Measurements from ENCODE around the gene INTS11. TPM values are rescaled to one million over a fixed set of nuclear protein-coding genes. Genes with fewer than 3 reads are reported as not detected.

The INTS11 gene
- polyA plus RNA-seq, 2 of the 4 experiments (the other 2 are of a cell fraction) = 41.9 to 62.9 TPM

DNA sequence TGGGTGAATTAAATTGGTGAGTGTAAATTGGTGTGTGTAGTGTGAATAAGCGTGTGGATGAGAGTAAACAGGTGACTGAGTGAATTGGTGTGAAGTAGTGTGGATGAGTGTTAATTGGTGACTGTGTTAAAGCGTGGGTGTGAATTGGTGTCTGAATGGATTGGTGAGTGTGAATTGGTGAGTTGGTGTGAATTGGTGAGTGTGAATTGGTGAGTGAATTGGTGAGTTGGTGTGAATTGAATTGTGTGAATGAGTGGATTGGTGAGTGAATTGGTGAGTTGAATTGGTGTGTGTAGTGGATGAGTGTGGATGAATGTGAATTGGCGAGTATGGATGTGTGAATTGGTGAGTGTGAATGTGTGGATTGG, 42.2 kb upstream of the INTS11 start:
- Histone ChIP-seq H3K4me3 (no peak overlapping the region), H3K27ac (no peak overlapping the region), H3K4me1 (no peaks in the 10 kb centered on the region), H3K4me2 (no peak overlapping the region), H3K9me3 (no peaks in the 10 kb centered on the region)
- no peak for TF ChIP-seq BHLHE40 (IDR thresholded peaks at IDR 0.05; ENCODE audit: low read depth, low read length)
- TF ChIP-seq, protein P1, sequence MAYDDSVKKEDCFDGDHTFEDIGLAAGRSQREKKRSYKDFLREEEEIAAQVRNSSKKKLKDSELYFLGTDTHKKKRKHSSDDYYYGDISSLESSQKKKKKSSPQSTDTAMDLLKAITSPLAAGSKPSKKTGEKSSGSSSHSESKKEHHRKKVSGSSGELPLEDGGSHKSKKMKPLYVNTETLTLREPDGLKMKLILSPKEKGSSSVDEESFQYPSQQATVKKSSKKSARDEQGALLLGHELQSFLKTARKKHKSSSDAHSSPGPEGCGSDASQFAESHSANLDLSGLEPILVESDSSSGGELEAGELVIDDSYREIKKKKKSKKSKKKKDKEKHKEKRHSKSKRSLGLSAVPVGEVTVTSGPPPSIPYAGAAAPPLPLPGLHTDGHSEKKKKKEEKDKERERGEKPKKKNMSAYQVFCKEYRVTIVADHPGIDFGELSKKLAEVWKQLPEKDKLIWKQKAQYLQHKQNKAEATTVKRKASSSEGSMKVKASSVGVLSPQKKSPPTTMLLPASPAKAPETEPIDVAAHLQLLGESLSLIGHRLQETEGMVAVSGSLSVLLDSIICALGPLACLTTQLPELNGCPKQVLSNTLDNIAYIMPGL (CRISPR knock-in tag; IDR thresholded peaks at IDR 0.05; ENCODE audit: borderline replicate concordance) = no peak
- TF ChIP-seq HOXA7 (CRISPR knock-in tag; IDR thresholded peaks at IDR 0.05) = no peak
- no peak for TF ChIP-seq HOXB5 (CRISPR knock-in tag; IDR thresholded peaks at IDR 0.05)
- no peak for TF ChIP-seq MYC (IDR thresholded peaks at IDR 0.05; ENCODE audit: borderline replicate concordance, low read length)
- POLR2A ChIA-PET = no interaction called here
- WGBS (ENCODE audit: missing lambda C conversion rate) = 83% methylated on average over 3 of the region's 3 CpGs
- CTCF ChIA-PET = no interaction called here
- FAIRE-seq = no peak
- ATAC-seq = no peak
- DNase-seq (ENCODE audit: low read depth in 1 of 2, low spot score in 1 of 2) = no peak

DNA sequence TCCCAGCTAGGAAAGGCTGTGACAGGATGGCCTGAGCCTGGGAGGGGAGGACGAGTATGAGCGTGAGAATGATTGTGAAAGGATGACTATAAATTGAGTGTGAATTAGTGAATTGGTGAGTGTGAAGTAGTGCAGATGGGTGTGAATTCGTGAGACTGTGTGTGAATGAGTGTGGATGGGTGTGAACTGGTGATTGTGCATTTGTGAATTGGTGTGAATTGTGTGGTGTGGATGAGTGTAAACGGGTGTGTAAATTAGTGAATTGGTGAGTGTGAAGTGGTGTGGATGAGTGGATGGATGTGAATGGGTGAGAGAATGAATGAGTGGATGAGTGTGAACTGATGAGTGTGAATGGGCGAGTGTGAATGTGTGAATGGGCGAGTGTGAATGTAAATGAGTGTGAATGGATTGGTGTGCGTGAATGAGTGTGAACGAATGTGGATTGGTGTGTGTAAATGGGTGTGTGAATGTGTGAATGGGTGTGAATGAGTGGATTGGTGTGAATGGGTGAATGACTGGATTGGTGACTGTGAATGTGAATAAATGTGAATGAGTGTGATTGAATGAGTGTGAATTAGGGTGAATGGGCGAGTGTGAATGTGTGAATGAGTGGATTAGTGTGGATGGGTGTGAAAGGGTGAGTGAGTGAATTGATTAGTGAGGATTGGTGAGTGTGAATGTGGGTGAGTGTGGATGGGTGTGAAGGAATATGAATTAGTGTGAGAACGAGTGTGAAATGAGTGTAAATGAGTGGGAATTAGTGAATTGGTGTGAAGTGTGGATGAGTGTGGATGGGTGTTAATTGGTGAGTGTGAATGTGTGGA, 41.6 kb upstream of the INTS11 start:
- WGBS (ENCODE audit: missing lambda C conversion rate) = 47% methylated on average over 10 of the region's 10 CpGs
- no peaks in the 10 kb centered on the region for H3K9me3 ChIP-seq
- no peak overlapping the region for H3K4me2 ChIP-seq
- H3K27ac ChIP-seq = no peak overlapping the region
- ATAC-seq (no peak), DNase-seq (ENCODE audit: low read depth in 1 of 2, low spot score in 1 of 2) (no peak), FAIRE-seq (no peak)
- no peaks in the 10 kb centered on the region for H3K4me1 ChIP-seq
- POLR2A ChIA-PET = no interaction called here
- no peak overlapping the region for H3K4me3 ChIP-seq
- CTCF ChIA-PET = no interaction called here
- no peak for TF ChIP-seq FOXS1 (CRISPR knock-in tag; IDR thresholded peaks at IDR 0.05)
- TF ChIP-seq MYC (IDR thresholded peaks at IDR 0.05; ENCODE audit: borderline replicate concordance, low read length) = no peak

DNA sequence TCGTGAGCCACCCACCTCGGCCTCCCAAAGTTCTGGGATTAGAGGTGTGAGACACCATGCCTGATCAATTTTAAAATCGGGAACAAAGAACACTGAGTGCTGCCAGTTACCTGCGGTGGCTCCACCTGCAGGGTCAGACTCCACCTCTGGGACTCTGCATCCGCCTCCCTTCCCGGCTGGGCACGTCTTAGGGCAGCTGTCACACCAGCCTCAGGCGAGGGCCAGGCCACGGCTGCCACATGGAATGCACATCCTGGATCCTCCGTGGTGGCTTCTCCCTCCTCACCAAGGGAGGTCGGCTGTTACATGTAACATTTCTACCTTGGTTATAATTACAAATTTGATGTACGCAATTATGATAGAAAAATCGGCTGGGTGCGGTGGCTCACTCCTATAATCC, 39.8 kb upstream of the INTS11 start:
- DNase-seq (ENCODE audit: low read depth in 1 of 2, low spot score in 1 of 2) = no peak

DNA sequence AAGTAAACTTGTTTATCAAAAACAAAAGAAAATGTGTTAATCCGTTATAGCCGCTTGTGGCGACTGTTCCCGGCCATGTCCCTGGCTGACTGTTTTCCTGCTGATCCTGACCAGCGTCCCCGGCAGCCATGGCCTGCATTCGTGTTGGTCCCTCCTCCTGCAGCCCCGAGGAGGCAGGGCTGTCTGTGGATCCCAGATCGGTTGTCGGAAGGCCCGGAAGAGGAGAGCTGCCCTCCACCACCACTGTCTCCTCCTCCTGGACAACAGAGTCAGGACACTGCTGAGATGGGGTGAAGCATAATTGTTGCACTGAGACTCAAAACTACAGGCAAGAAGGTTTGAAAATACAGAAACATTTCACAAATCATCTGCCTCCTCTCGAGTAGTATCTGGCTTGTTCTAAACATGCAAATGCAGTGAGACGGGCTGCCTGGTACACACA, 37.5 kb upstream of the INTS11 start:
- H3K4me1 ChIP-seq = peaks cover 9% of the 10 kb centered on the region; the same call in 2 of the 3 replicates
- no peaks in the 10 kb centered on the region for H3K9me3 ChIP-seq
- ATAC-seq (peak in 1 of 2 experiments; percentile 53; a peak in 3 of 6 replicates), FAIRE-seq (no peak), DNase-seq (ENCODE audit: low read depth in 1 of 2, low spot score in 1 of 2) (no peak)
- ChIA-PET CTCF (interaction anchor here (2.5 kb wide), 1 partner anchor 10 kb away, joined by 14 read pairs; no protein-coding TSS in a partner anchor), POLR2A (no interaction called here)
- no peak overlapping the region for H3K4me3 ChIP-seq
- 68% methylated on average over 9 of the region's 13 CpGs for WGBS (ENCODE audit: missing lambda C conversion rate)
- no peak overlapping the region; a peak in 1 of 6 replicates for H3K27ac ChIP-seq
- no peak overlapping the region for H3K4me2 ChIP-seq
- TF ChIP-seq MAZ (IDR thresholded peaks at IDR 0.05; ENCODE audit: borderline replicate concordance, low read depth, low read length) (no peak), CBX2 (IDR thresholded peaks at IDR 0.05; ENCODE audit: borderline replicate concordance, low read depth) (no peak), RCOR1 (IDR thresholded peaks at IDR 0.05; ENCODE audit: low read depth, low read length) (no peak), GATA3 (IDR thresholded peaks at IDR 0.05; ENCODE audit: borderline replicate concordance) (no peak), BHLHE40 (IDR thresholded peaks at IDR 0.05; ENCODE audit: low read depth, low read length) (no peak), ZNF302 (CRISPR knock-in tag; IDR thresholded peaks at IDR 0.05) (no peak), ZC3H11A (IDR thresholded peaks at IDR 0.05) (no peak), RFX5 (IDR thresholded peaks at IDR 0.05) (no peak), CEBPB (IDR thresholded peaks at IDR 0.05) (no peak), RNF2 (IDR thresholded peaks at IDR 0.05; ENCODE audit: borderline replicate concordance, low read depth) (no peak), HOXB5 (CRISPR knock-in tag; IDR thresholded peaks at IDR 0.05) (no peak)
- TF ChIP-seq, protein P2, sequence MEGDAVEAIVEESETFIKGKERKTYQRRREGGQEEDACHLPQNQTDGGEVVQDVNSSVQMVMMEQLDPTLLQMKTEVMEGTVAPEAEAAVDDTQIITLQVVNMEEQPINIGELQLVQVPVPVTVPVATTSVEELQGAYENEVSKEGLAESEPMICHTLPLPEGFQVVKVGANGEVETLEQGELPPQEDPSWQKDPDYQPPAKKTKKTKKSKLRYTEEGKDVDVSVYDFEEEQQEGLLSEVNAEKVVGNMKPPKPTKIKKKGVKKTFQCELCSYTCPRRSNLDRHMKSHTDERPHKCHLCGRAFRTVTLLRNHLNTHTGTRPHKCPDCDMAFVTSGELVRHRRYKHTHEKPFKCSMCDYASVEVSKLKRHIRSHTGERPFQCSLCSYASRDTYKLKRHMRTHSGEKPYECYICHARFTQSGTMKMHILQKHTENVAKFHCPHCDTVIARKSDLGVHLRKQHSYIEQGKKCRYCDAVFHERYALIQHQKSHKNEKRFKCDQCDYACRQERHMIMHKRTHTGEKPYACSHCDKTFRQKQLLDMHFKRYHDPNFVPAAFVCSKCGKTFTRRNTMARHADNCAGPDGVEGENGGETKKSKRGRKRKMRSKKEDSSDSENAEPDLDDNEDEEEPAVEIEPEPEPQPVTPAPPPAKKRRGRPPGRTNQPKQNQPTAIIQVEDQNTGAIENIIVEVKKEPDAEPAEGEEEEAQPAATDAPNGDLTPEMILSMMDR (IDR thresholded peaks at IDR 0.05) = no peak

More for the DNA sequence above, 39.8 kb upstream of the INTS11 start:
- Histone ChIP-seq H3K4me2 (no peak overlapping the region), H3K27ac (no peak overlapping the region), H3K4me1 (peaks cover 9% of the 10 kb centered on the region; the same call in 2 of the 3 replicates), H3K9me3 (no peaks in the 10 kb centered on the region), H3K4me3 (no peak overlapping the region)
- ChIA-PET CTCF (interaction anchor here (1.1 to 2.5 kb wide), 3 partner anchors 8 to 77 kb away, joined by 3 to 14 read pairs (median 3); no protein-coding TSS in a partner anchor), POLR2A (no interaction called here)
- ATAC-seq (no peak), FAIRE-seq (no peak)
- 69% methylated on average over 14 of the region's 14 CpGs for WGBS (ENCODE audit: missing lambda C conversion rate)
- no peak for TF ChIP-seq EHMT2 (IDR thresholded peaks at IDR 0.05; ENCODE audit: low read depth)
- TF ChIP-seq RNF2 (IDR thresholded peaks at IDR 0.05; ENCODE audit: borderline replicate concordance, low read depth) = no peak
- no peak for TF ChIP-seq ZNF302 (CRISPR knock-in tag; IDR thresholded peaks at IDR 0.05)
- TF ChIP-seq JUN (IDR thresholded peaks at IDR 0.05) = no peak
- TF ChIP-seq FOXS1 (CRISPR knock-in tag; IDR thresholded peaks at IDR 0.05) = no peak
- no peak for TF ChIP-seq TP53 (CRISPR knock-in tag; IDR thresholded peaks at IDR 0.05)
- no peak for TF ChIP-seq BHLHE40 (IDR thresholded peaks at IDR 0.05; ENCODE audit: low read depth, low read length)
- TF ChIP-seq MAZ (IDR thresholded peaks at IDR 0.05; ENCODE audit: borderline replicate concordance, low read depth, low read length) = no peak
- no peak for TF ChIP-seq CHD2 (IDR thresholded peaks at IDR 0.05; ENCODE audit: low read length, partially characterized antibody)
- no peak for TF ChIP-seq HDAC2 (IDR thresholded peaks at IDR 0.05)
- TF ChIP-seq CEBPB (IDR thresholded peaks at IDR 0.05) = no peak
- TF ChIP-seq, protein P3, sequence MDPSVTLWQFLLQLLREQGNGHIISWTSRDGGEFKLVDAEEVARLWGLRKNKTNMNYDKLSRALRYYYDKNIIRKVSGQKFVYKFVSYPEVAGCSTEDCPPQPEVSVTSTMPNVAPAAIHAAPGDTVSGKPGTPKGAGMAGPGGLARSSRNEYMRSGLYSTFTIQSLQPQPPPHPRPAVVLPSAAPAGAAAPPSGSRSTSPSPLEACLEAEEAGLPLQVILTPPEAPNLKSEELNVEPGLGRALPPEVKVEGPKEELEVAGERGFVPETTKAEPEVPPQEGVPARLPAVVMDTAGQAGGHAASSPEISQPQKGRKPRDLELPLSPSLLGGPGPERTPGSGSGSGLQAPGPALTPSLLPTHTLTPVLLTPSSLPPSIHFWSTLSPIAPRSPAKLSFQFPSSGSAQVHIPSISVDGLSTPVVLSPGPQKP (IDR thresholded peaks at IDR 0.05; ENCODE audit: low read depth, low read length) = no peak
- TF ChIP-seq, protein P4, sequence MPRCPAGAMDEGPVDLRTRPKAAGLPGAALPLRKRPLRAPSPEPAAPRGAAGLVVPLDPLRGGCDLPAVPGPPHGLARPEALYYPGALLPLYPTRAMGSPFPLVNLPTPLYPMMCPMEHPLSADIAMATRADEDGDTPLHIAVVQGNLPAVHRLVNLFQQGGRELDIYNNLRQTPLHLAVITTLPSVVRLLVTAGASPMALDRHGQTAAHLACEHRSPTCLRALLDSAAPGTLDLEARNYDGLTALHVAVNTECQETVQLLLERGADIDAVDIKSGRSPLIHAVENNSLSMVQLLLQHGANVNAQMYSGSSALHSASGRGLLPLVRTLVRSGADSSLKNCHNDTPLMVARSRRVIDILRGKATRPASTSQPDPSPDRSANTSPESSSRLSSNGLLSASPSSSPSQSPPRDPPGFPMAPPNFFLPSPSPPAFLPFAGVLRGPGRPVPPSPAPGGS (IDR thresholded peaks at IDR 0.05) = no peak

Data from A549 (cell line).